NCI-H1436 (cell line): ENCODE data around the gene FMO4.
"Not testable (repeated sequence)": the region's sequence is repeated elsewhere in the genome, so short reads cannot be mapped to it uniquely, and the experiment has no call there.

ENCODE experiments used
- DNase-seq: peaks from one replicate; lab custom pipeline; 2025; lab: John Stamatoyannopoulos, UW

Gene FMO4

GRCh38 chr1:171334024-171334640 lies 20.1 kb downstream of the FMO4 start:
- no peak for DNase-seq

GRCh38 chr1:171335964-171336363 lies 22.0 kb downstream of the FMO4 start:
- DNase-seq: no peak

GRCh38 chr1:171339345-171339744 lies 25.4 kb downstream of the FMO4 start:
- not testable (repeated sequence) for DNase-seq

GRCh38 chr1:171343727-171344472 lies 29.9 kb downstream of the FMO4 start:
- no peak for DNase-seq

- DNase-seq: no peak
These were observed 30.5 kb downstream of the FMO4 start for GRCh38 chr1:171344473-171344820.

GRCh38 chr1:171345536-171345935 lies 31.6 kb downstream of the FMO4 start:
- DNase-seq: no peak

GRCh38 chr1:171346881-171347280 lies 32.9 kb downstream of the FMO4 start:
- no peak for DNase-seq

GRCh38 chr1:171350594-171350993 lies 36.6 kb downstream of the FMO4 start:
- DNase-seq: no peak

- no peak for DNase-seq
These were observed 38.0 kb downstream of the FMO4 start for GRCh38 chr1:171351961-171352360.

GRCh38 chr1:171352554-171352953 lies 38.6 kb downstream of the FMO4 start:
- no peak for DNase-seq

GRCh38 chr1:171355727-171356126 lies 41.7 kb downstream of the FMO4 start:
- no peak for DNase-seq

- DNase-seq: no peak
These were observed 43.2 kb downstream of the FMO4 start for GRCh38 chr1:171357179-171357578.

- DNase-seq: not testable (repeated sequence)
These were observed 45.3 kb downstream of the FMO4 start for GRCh38 chr1:171359355-171359648.

- not testable (repeated sequence) for DNase-seq
These were observed 45.9 kb downstream of the FMO4 start for GRCh38 chr1:171359731-171360527.

GRCh38 chr1:171366085-171366484 lies 52.1 kb downstream of the FMO4 start:
- DNase-seq: no peak

- no peak for DNase-seq
These were observed 52.8 kb downstream of the FMO4 start for GRCh38 chr1:171366816-171367215.

- DNase-seq: no peak
These were observed 53.5 kb downstream of the FMO4 start for GRCh38 chr1:171367436-171367835.

GRCh38 chr1:171372418-171373084 lies 58.6 kb downstream of the FMO4 start:
- DNase-seq: no peak

- DNase-seq: not testable (repeated sequence)
These were observed 59.6 kb downstream of the FMO4 start for GRCh38 chr1:171373357-171374122.

- no peak for DNase-seq
These were observed 65.9 kb downstream of the FMO4 start for GRCh38 chr1:171379846-171380245.

GRCh38 chr1:171381866-171382210 lies 67.9 kb downstream of the FMO4 start:
- DNase-seq: no peak

- no peak for DNase-seq
These were observed 70.5 kb downstream of the FMO4 start for GRCh38 chr1:171384496-171384895.
